ENCODE data around the gene FFAR1. TPM values are rescaled to one million over a fixed set of nuclear protein-coding genes. Genes with fewer than 3 reads are reported as not detected.

FFAR1 gene, protein sequence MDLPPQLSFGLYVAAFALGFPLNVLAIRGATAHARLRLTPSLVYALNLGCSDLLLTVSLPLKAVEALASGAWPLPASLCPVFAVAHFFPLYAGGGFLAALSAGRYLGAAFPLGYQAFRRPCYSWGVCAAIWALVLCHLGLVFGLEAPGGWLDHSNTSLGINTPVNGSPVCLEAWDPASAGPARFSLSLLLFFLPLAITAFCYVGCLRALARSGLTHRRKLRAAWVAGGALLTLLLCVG (N-terminal part only)
- not detected in 2 replicates for total RNA-seq

DNA sequence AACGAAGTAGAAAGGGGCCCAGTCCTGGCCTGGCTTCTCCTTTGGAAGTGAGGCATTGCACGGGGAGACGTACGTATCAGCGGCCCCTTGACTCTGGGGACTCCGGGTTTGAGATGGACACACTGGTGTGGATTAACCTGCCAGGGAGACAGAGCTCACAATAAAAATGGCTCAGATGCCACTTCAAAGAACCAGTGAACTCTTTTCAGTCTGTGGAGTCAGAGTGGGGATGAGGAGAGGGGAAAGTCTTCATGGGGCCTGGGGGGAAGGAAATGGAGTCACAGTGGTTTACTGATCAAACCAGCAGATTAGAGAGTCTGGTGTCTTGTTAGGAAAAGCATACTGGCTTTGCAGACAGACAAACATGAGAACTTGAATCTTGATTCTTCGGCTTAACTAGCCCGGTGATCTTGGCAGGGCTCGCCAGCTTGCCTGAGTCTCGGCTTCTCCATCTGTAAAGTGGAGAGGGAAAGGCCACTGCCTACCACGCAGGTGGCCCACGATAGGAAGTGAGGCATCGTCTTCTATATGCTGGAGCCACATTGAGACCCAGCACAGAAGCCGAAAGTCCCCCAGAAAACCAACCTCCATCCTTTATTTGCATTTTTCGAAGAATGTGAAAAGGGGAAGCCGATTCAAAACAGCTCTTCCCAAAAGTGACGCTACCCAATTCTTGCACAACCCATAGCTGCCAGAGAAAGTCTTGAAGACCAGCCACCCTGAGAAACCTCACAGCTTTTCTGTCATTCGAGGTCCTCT lies at the start of gene FFAR1:
FFAR1 (plus strand) TSS at position 732 of the 759 bp plus-strand sequence. CDS start 3,650 bp downstream, outside the sequence.

DNA sequence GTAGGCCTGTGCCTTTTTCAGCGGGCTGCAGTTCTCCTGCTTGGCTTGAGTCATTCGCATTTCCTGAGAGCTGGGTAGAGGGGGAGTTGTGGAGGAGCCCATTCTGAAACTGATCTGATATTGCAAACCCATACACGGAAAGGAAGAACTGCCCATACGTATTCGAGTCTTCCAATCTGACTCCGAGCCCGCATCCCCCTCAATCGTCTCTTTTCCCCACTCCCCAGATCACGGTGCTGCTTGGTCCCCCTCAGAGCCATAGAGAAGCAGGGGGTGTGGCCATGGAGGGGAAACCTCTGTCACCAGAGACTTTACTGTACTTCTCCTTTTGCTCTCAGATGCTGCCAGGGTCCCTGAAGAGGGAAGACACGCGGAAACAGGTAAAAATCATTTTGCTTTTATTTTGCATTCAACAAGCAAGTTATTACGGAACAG lies 18.8 kb upstream of the FFAR1 start, which contains the start of gene CD22:
CD22 (plus strand) TSS at position 337 of the 435 bp plus-strand sequence. CDS start 2,854 bp downstream, outside the sequence.

DNA sequence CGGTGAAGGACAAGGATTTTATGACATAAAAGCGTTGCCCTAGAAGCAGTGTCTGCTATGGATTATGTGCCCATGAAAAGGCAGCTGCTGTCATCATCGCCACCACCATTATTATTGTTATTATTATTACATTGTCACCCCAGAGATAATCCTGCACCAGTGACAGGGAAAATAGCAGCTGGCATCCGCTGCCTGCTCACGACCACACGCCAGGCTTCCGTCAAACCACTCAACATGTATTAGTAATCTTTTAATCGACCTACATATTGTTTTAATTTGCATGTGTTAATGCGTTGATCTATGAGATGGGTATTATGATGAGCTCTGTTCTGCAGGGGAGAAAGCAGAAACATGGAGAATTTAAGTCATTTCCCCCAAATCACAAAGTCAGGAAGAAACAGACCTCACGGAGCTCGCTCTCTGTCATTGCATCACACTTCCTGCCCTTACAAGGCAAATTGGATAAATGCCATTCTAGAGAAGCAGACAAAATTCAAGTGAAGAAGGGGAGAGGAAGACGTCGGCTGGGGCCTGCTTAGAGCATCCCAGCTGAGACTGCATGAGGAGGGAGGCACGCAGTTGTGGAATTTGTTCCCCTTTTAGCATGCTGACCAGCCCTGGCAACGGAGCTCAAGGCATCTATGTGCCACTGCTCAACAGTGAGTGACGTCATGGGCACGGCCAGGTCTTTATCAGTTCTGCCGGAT lies 10.3 kb downstream of the FFAR1 start, which contains the start of gene FFAR3:
FFAR3 (plus strand) TSS at position 594 of the 707 bp plus-strand sequence. CDS start 431 bp downstream, outside the sequence.

DNA sequence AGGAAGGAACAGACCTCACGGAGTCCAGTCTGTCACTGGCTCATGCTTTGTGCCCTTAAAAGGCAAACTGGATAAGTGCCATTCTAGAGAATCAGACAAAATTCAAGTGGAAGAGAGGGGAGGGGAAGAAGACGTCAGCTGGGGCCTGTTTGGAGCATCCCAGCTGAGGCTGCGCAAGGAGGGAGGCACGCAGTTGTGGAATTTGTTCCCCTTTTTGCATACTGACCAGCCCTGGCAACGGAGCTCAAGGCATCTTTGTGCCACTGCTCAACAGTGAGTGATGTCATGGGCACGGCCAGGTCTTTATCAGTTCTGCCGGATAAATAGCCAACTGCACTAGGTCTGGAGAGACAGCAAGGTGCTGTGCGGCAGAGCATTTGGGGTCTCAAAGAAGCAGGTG lies 23.0 kb downstream of the FFAR1 start, which contains the start of gene GPR42:
GPR42 (plus strand) TSS at position 347 of the 400 bp plus-strand sequence. CDS start 292 bp downstream, outside the sequence.

Other genes with a start within 250 kb of the FFAR1 start
- gene FXYD3, start 232.1 kb upstream of the FFAR1 start, total RNA-seq, result not detected in 2 replicates
- not detected in 2 replicates for gene LGI4, start 212.8 kb upstream of the FFAR1 start, total RNA-seq
- gene FXYD1, start 209.1 kb upstream of the FFAR1 start, total RNA-seq, result not detected in 2 replicates
- gene FXYD7, start 204.6 kb upstream of the FFAR1 start, total RNA-seq, result not detected in 2 replicates
- gene FXYD5, start 193.2 kb upstream of the FFAR1 start, total RNA-seq, result 51.3 and 72.5 TPM in 2 replicates
- not detected in 2 replicates for gene FAM187B, start 119.2 kb upstream of the FFAR1 start, total RNA-seq
- 0.27 and 0.36 TPM in 2 replicates for gene LSR, start 98.9 kb upstream of the FFAR1 start, total RNA-seq
- gene USF2, start 78.9 kb upstream of the FFAR1 start, total RNA-seq, result 41.4 and 46.5 TPM in 2 replicates
- not detected in 2 replicates for gene HAMP, start 65.4 kb upstream of the FFAR1 start, total RNA-seq
- gene MAG, start 55.7 kb upstream of the FFAR1 start, total RNA-seq, result 0.27 TPM in 1 of 2 replicates, not detected in the other
- 1.1 TPM in 1 of 2 replicates, not detected in the other for gene CD22, start 18.7 kb upstream of the FFAR1 start, total RNA-seq
- not detected in 2 replicates for gene FFAR3, start 10.6 kb downstream of the FFAR1 start, total RNA-seq
- not detected in 2 replicates for gene GPR42, start 23.2 kb downstream of the FFAR1 start, total RNA-seq
- not detected in 2 replicates for gene FFAR2, start 100.4 kb downstream of the FFAR1 start, total RNA-seq
- gene KRTDAP, start 142.6 kb downstream of the FFAR1 start, total RNA-seq, result not detected in 2 replicates
- gene DMKN, start 165.7 kb downstream of the FFAR1 start, total RNA-seq, result not detected in 2 replicates
- not detected in 2 replicates for gene SBSN, start 180.4 kb downstream of the FFAR1 start, total RNA-seq
- gene GAPDHS, start 185.6 kb downstream of the FFAR1 start, total RNA-seq, result not detected in 2 replicates
- gene TMEM147, start 197.7 kb downstream of the FFAR1 start, total RNA-seq, result 41.4 and 53.8 TPM in 2 replicates
- not detected in 2 replicates for gene ATP4A, start 215.8 kb downstream of the FFAR1 start, total RNA-seq
- not detected in 2 replicates for gene PMIS2, start 238.3 kb downstream of the FFAR1 start, total RNA-seq

Data from thoracic aorta endothelial cell (primary cell).